ENCODE measurements around the gene LHX1.

GRCh38 chr17:36941265-36942010 lies 4.2 kb downstream of the LHX1 start:
- TF ChIP-seq RCOR1 (IDR thresholded peaks at IDR 0.05; ENCODE audit: low read length) (no peak), POLR2AphosphoS5 (IDR thresholded peaks at IDR 0.05; ENCODE audit: low read depth, low read length) (no peak), CTCF (IDR thresholded peaks at IDR 0.05) (no peak), MAX (IDR thresholded peaks at IDR 0.05; ENCODE audit: low read depth) (no peak), FOXJ3 (CRISPR knock-in tag; IDR thresholded peaks at IDR 0.05) (no peak)
